Measurements from ENCODE around the gene PACC1. TPM values are rescaled to one million over a fixed set of nuclear protein-coding genes. Genes with fewer than 3 reads are reported as not detected.
A peak's percentile ranks its signal among the peaks of the same experiment; 100 is the strongest.

The PACC1 gene
- 14.0 and 17.8 TPM in 2 replicates for total RNA-seq (2022)
- Bru-seq, nascent RNA = percentile 56 among the genes with signal in this experiment
- BruChase-seq, experiment 1, labeled RNA remaining after a 6-hour chase = percentile 56 among the genes with signal in this experiment
- percentile 54 among the genes with signal in this experiment for BruChase-seq, experiment 2, labeled RNA remaining after a 2-hour chase
- long read RNA-seq, transcript TMEM206-201 (8 exons, 2,475 nt) = major isoform, 25 of 34 reads
- long read RNA-seq, partial matches to known transcripts = 1 of 34 reads
- long read RNA-seq, other reads (novel, unspliced or antisense) = 8 of 34 reads

DNA sequence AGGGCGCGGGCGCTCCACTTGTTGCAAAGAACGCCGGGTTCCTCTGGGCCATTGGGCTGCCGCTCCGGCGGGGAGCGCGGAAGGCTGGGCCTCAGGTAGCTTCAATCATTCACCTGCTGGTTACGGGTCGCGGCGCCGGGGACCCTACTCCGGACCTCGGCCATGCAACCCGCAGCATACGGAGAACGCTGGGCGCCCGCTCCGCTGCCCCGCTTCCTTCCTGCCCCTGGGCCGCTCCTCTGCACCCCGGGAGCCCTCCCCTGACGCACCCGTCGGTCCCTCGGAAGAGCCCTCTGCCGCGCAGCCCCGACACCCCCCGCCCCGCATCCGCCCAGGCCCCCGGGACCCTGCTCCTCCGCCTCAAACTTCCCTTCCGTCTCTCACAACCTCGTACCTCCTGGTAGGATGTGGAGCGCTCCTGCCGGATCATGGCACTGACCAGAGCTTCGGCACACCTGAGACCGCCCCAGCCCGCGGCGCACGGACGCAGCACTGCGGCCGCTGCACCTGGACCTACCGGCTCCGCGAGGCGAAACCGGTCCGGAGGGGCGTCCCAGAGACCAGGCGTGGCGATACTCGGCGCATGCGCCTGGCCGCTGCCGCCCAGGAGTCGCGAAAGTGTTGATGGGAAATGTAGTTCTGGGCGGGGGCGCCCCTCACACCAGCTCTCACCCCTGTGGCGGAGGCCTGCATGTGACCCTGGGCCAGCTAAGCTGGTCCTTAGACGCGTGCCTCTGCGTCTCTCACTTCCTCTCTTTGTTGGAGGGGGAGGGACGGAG lies at the start of gene PACC1:
TSS of gene PACC1 (minus strand) at position 559 of the 779 bp plus-strand sequence. CDS start at position 430, 129 bp downstream.
- peak within 1 kb of the TSS; percentile 93 for H3K4me3 Mint-ChIP-seq (ENCODE audit: low read depth, unreplicated experiment)
- CTCF ChIA-PET = interaction anchor here (0.5 to 1.5 kb wide), 4 partner anchors 42 to 568 kb away, joined by 3 to 7 read pairs (median 3); no protein-coding TSS in a partner anchor
- H3K27ac Mint-ChIP-seq (ENCODE audit: unreplicated experiment) = peak within 1 kb of the TSS; percentile 70
- BruUV-seq (replicated peaks) = no TSS peak
- DNase-seq = peak; percentile 95
- no peak for TF ChIP-seq CTCF (IDR thresholded peaks at IDR 0.05; ENCODE audit: unreplicated experiment)
- peaks cover 28% of the 10 kb centered on the region for H3K4me1 Mint-ChIP-seq (ENCODE audit: low read depth, unreplicated experiment)
- intact Hi-C loops (cut with micrococcal nuclease; ENCODE audit: unreplicated experiment) = no loop called here
- H3K9me3 Mint-ChIP-seq (ENCODE audit: low read depth, unreplicated experiment) = no peaks in the 10 kb centered on the region
- H3K27me3 Mint-ChIP-seq (ENCODE audit: unreplicated experiment) = peaks cover 16% of the 10 kb centered on the region
- peaks cover 21% of the 10 kb centered on the region for H3K36me3 Mint-ChIP-seq (ENCODE audit: insufficient read depth, unreplicated experiment)

GRCh38 chr1:212463565-212464285 lies 49.0 kb upstream of the PACC1 start:
- CTCF ChIA-PET = interaction anchor here (1.1 kb wide), 1 partner anchor 8 kb away, joined by 3 read pairs; no protein-coding TSS in a partner anchor
- no peaks in the 10 kb centered on the region for H3K27me3 Mint-ChIP-seq (ENCODE audit: unreplicated experiment)
- no peaks in the 10 kb centered on the region for H3K9me3 Mint-ChIP-seq (ENCODE audit: low read depth, unreplicated experiment)
- H3K4me1 Mint-ChIP-seq (ENCODE audit: low read depth, unreplicated experiment) = peaks cover 38% of the 10 kb centered on the region
- peak overlapping the region; percentile 46 for H3K27ac Mint-ChIP-seq (ENCODE audit: unreplicated experiment)
- intact Hi-C loops (cut with micrococcal nuclease; ENCODE audit: unreplicated experiment) = no loop called here
- TF ChIP-seq CTCF (IDR thresholded peaks at IDR 0.05; ENCODE audit: unreplicated experiment) = no peak
- no peak for DNase-seq
- H3K4me3 Mint-ChIP-seq (ENCODE audit: low read depth, unreplicated experiment) = no peak overlapping the region
- peaks cover 9% of the 10 kb centered on the region for H3K36me3 Mint-ChIP-seq (ENCODE audit: insufficient read depth, unreplicated experiment)
- BruUV-seq (replicated peaks) = no TSS peak

DNA sequence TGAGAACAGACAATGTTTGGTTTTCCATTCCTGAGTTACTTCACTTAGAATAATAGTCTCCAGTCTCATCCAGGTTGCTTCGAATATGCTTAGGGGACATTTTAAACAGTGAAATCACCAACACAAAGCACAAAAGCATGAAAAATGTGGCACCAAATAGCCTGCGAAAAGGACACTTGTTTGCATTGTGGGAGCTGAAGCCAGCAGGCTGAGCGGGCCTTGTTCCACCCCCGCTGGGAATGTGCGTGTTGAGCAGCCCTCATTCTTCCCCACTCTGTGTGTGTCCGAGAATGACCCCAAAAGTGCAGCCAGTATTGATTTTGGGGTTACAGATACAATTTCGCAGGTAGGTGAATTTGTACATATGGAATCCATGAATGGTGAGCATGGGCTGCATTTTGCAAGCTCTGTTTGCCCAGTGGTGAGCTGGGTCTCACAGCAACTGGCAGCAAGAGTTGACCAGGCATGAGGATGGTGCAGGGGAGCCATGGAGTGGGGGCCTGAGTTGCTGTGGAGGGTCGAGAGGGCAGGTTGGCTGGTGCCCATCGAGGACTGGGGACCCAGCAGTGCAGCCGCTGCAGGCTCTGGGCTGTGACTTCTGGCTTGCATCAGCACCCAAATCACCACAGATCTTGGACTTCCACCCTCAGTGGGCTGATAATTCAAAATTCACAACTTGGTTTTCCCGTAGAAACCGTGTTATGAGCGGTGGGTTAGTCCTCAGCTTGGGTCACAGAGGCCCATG lies 47.4 kb upstream of the PACC1 start:
- DNase-seq = no peak
- intact Hi-C loops (cut with micrococcal nuclease; ENCODE audit: unreplicated experiment) = no loop called here
- TF ChIP-seq CTCF (IDR thresholded peaks at IDR 0.05; ENCODE audit: unreplicated experiment) = no peak
- CTCF ChIA-PET = interaction anchor here (0.6 kb wide), 1 partner anchor 165 kb away, joined by 3 read pairs; no protein-coding TSS in a partner anchor
- no peaks in the 10 kb centered on the region for H3K27me3 Mint-ChIP-seq (ENCODE audit: unreplicated experiment)
- no peaks in the 10 kb centered on the region for H3K9me3 Mint-ChIP-seq (ENCODE audit: low read depth, unreplicated experiment)
- peaks cover 24% of the 10 kb centered on the region for H3K4me1 Mint-ChIP-seq (ENCODE audit: low read depth, unreplicated experiment)
- H3K27ac Mint-ChIP-seq (ENCODE audit: unreplicated experiment) = no peak overlapping the region
- no TSS peak for BruUV-seq (replicated peaks)
- no peak overlapping the region for H3K4me3 Mint-ChIP-seq (ENCODE audit: low read depth, unreplicated experiment)
- H3K36me3 Mint-ChIP-seq (ENCODE audit: insufficient read depth, unreplicated experiment) = no peaks in the 10 kb centered on the region

- TF ChIP-seq CTCF (IDR thresholded peaks at IDR 0.05; ENCODE audit: unreplicated experiment) = no peak
- Mint-ChIP-seq H3K27ac (ENCODE audit: unreplicated experiment) (no peak overlapping the region), H3K36me3 (ENCODE audit: insufficient read depth, unreplicated experiment) (no peaks in the 10 kb centered on the region), H3K27me3 (ENCODE audit: unreplicated experiment) (no peaks in the 10 kb centered on the region), H3K9me3 (ENCODE audit: low read depth, unreplicated experiment) (no peaks in the 10 kb centered on the region), H3K4me1 (ENCODE audit: low read depth, unreplicated experiment) (peaks cover 11% of the 10 kb centered on the region), H3K4me3 (ENCODE audit: low read depth, unreplicated experiment) (no peak overlapping the region)
- CTCF ChIA-PET = interaction anchor here (0.8 kb wide), 1 partner anchor 17 kb away, joined by 3 read pairs; no protein-coding TSS in a partner anchor
- BruUV-seq (replicated peaks) = no TSS peak
- no peak for DNase-seq
- intact Hi-C loops (cut with micrococcal nuclease; ENCODE audit: unreplicated experiment) = no loop called here
These were observed 45.7 kb upstream of the PACC1 start for GRCh38 chr1:212460376-212460775.
